OCI-LY7 (cell line): ENCODE data around the gene NINL. TPM values are rescaled to one million over a fixed set of nuclear protein-coding genes. Genes with fewer than 3 reads are reported as not detected.
"Not testable (repeated sequence)": the region's sequence is repeated elsewhere in the genome, so short reads cannot be mapped to it uniquely, and the experiment has no call there.

ENCODE experiments used
- BruUV-seq: library from RNA; stranded (reverse); fragments of 400-500 nt; replicated peaks from 2 replicates; lab custom pipeline; 2021; lab: Mats Ljungman, UMichigan
- CTCF ChIA-PET: fragments of 300-600 bp; sonication (Branson Sonifier 250); formaldehyde crosslinking; loops from one replicate; lab custom pipeline; 2022; ENCODE audit warnings: antibody characterized with exemption; ENCODE audit not compliant: unreplicated experiment; lab: Charles Lee
- POLR2A ChIA-PET: fragments of 300-600 bp; sonication (Branson Sonifier 250); formaldehyde crosslinking; loops from one replicate; lab custom pipeline; 2022; ENCODE audit warnings: antibody characterized with exemption; lab: Charles Lee
- DNase-seq: peaks from one replicate; pipeline ENCODE4 v3.0.0-alpha.2; 2015; ENCODE audit warnings: low spot score
- H2AFZ ChIP-seq: fragments of 200-600 bp; sonication (generic), shearing (Covaris generic); 2 replicates; pipeline ENCODE4 v1.6.1; 2014; ENCODE audit warnings: mild to moderate bottlenecking, antibody characterized with exemption, low read length, moderate library complexity
- H3K27ac ChIP-seq: fragments of 200-600 bp; sonication (generic); 2 replicates; pipeline ENCODE4 v1.5.1; 2014; ENCODE audit warnings: mixed run types, low read depth, mild to moderate bottlenecking, moderate library complexity, low read length, inconsistent platforms; ENCODE audit not compliant: poor library complexity, severe bottlenecking
- H3K36me3 ChIP-seq: fragments of 200-600 bp; sonication (generic); 2 replicates; pipeline ENCODE4 v1.6.1; 2014; ENCODE audit warnings: mild to moderate bottlenecking, antibody characterized with exemption, low read length, moderate library complexity, mixed read lengths; ENCODE audit not compliant: insufficient read depth
- H3K4me1 ChIP-seq: fragments of 200-600 bp; sonication (generic); 2 replicates; pipeline ENCODE4 v1.5.1; 2014; ENCODE audit warnings: mild to moderate bottlenecking, low read length; ENCODE audit not compliant: insufficient read depth, poor library complexity, severe bottlenecking
- H3K4me2 ChIP-seq: fragments of 200-600 bp; sonication (generic); 2 replicates; pipeline ENCODE4 v1.6.1; 2014; ENCODE audit warnings: mild to moderate bottlenecking, low read length
- H3K4me3 ChIP-seq: fragments of 200-600 bp; sonication (generic); 2 replicates; pipeline ENCODE4 v1.5.1; 2014; ENCODE audit warnings: mild to moderate bottlenecking, low read depth, low read length; ENCODE audit not compliant: poor library complexity, severe bottlenecking
- H3K79me2 ChIP-seq: fragments of 200-600 bp; sonication (generic); 2 replicates; pipeline ENCODE4 v1.6.1; 2016; ENCODE audit warnings: low read depth, mild to moderate bottlenecking, low read length, moderate library complexity, mixed read lengths; ENCODE audit not compliant: insufficient read depth
- H3K9me2 ChIP-seq: fragments of 200-600 bp; sonication (generic); 2 replicates; pipeline ENCODE4 v1.6.1; 2016; ENCODE audit warnings: mild to moderate bottlenecking, low read length, mixed read lengths; ENCODE audit not compliant: insufficient read depth
- H3K9me3 ChIP-seq: fragments of 200-600 bp; sonication (generic); 2 replicates; pipeline ENCODE4 v1.6.1; 2014; ENCODE audit warnings: mild to moderate bottlenecking, mixed run types, low read length, mixed read lengths
- H4K20me1 ChIP-seq: fragments of 200-600 bp; sonication (generic); 2 replicates; pipeline ENCODE4 v1.6.1; 2014; ENCODE audit warnings: mild to moderate bottlenecking, antibody characterized with exemption, low read length, moderate library complexity, mixed read lengths; ENCODE audit not compliant: insufficient read depth
- CTCF ChIP-seq: fragments of 200-600 bp; sonication (generic); conservative IDR thresholded peaks from 2 replicates; pipeline ENCODE4 v1.5.1; 2014; ENCODE audit warnings: mild to moderate bottlenecking, antibody characterized with exemption, low read length, moderate library complexity, mixed read lengths
- EZH2phosphoT487 ChIP-seq: fragments of 200-600 bp; sonication (generic); IDR thresholded peaks from 2 replicates; pipeline ENCODE4 v1.6.1; 2018; ENCODE audit warnings: low read depth, borderline replicate concordance, mild to moderate bottlenecking, mixed run types, antibody characterized with exemption, low read length, moderate library complexity, mixed read lengths
- intact Hi-C: fragments of 100-400 bp; cut with micrococcal nuclease; formaldehyde crosslinking; loops from one replicate; pipeline ENCODE4 v1.10.0; 2022; ENCODE audit not compliant: unreplicated experiment
- total RNA-seq, 2 experiments: library from RNA; depleted of rRNA in 1 of 2; stranded (reverse); fragments of >200 nt in 1 of 2; shearing (Covaris generic) in 1 of 2; gene quantifications; 2 replicates each; pipeline ENCODE4 v1.2.3, GENCODE V29; 2014 to 2022

NINL gene
- total RNA-seq, 2 experiments from 2014 or later: 0.06 to 0.55 TPM

GRCh38 chr20:25552977-25553376 is 32.4 kb downstream of the NINL start:
- POLR2A ChIA-PET: interaction anchor here (1.3 kb wide), 1 partner anchor 12 kb away, joined by 10 read pairs; no protein-coding TSS in a partner anchor
- CTCF ChIA-PET: no interaction called here
- H3K4me2 ChIP-seq: no peak overlapping the region
- no peaks in the 10 kb centered on the region for H3K36me3 ChIP-seq
- no peaks in the 10 kb centered on the region for H3K4me1 ChIP-seq
- intact Hi-C loops: no loop called here
- no peak overlapping the region for H3K4me3 ChIP-seq
- H3K9me3 ChIP-seq: no peaks in the 10 kb centered on the region
- no peaks in the 10 kb centered on the region for H3K79me2 ChIP-seq
- no peak overlapping the region for H2AFZ ChIP-seq
- H3K27ac ChIP-seq: no peak overlapping the region
- no peaks in the 10 kb centered on the region for H3K9me2 ChIP-seq
- TF ChIP-seq CTCF (no peak), EZH2phosphoT487 (no peak)
- no TSS peak for BruUV-seq
- no peak for DNase-seq
- no peaks in the 10 kb centered on the region for H4K20me1 ChIP-seq

GRCh38 chr20:25551413-25552215 is 33.7 kb downstream of the NINL start:
- Histone ChIP-seq H3K9me3 (no peaks in the 10 kb centered on the region), H3K4me3 (no peak overlapping the region), H4K20me1 (no peaks in the 10 kb centered on the region), H3K4me2 (no peak overlapping the region), H3K27ac (no peak overlapping the region), H2AFZ (no peak overlapping the region), H3K9me2 (no peaks in the 10 kb centered on the region), H3K36me3 (no peaks in the 10 kb centered on the region), H3K79me2 (no peaks in the 10 kb centered on the region), H3K4me1 (no peaks in the 10 kb centered on the region)
- TF ChIP-seq CTCF (no peak), EZH2phosphoT487 (no peak)
- no TSS peak for BruUV-seq
- ChIA-PET CTCF (no interaction called here), POLR2A (interaction anchor here (1.3 kb wide), 1 partner anchor 11 kb away, joined by 10 read pairs; no protein-coding TSS in a partner anchor)
- no peak for DNase-seq
- intact Hi-C loops: no loop called here

- H3K9me3 ChIP-seq, H3K4me2 ChIP-seq, H2AFZ ChIP-seq, H3K4me3 ChIP-seq, H3K9me2 ChIP-seq, CTCF ChIA-PET, POLR2A ChIA-PET, intact Hi-C loops, BruUV-seq, H3K27ac ChIP-seq, H3K36me3 ChIP-seq, H3K79me2 ChIP-seq, H3K4me1 ChIP-seq, H4K20me1 ChIP-seq, DNase-seq: not testable (repeated sequence)
Measured at GRCh38 chr20:25550645-25551337, 34.5 kb downstream of the NINL start.
